Stimulated activated CD4-positive, alpha-beta T cell treated with anti-CD3 and anti-CD28 coated beads, Interleukin-4, amount 100 ng/mL, for 4 hours (primary cell): ENCODE data around the gene HTRA3.

Source experiments
- DNase-seq, 2 experiments: peaks; one replicate each; pipeline ENCODE4 v3.0.0-alpha.2; 2020

HTRA3 gene

GRCh38 chr4:8282742-8283141 lies 13.2 kb downstream of the HTRA3 start:
- DNase-seq: no peak

- DNase-seq: no peak
These were observed 13.6 kb downstream of the HTRA3 start for GRCh38 chr4:8283161-8283560.

- DNase-seq: no peak
These were observed 14.1 kb downstream of the HTRA3 start for GRCh38 chr4:8283631-8284121.

- DNase-seq: no peak
These were observed 14.8 kb downstream of the HTRA3 start for GRCh38 chr4:8284391-8284790.

- no peak for DNase-seq
These were observed 15.8 kb downstream of the HTRA3 start for GRCh38 chr4:8285143-8285975.

GRCh38 chr4:8285976-8286718 lies 16.6 kb downstream of the HTRA3 start:
- DNase-seq: no peak

- no peak for DNase-seq
These were observed 17.3 kb downstream of the HTRA3 start for GRCh38 chr4:8286719-8287342.

- no peak for DNase-seq
These were observed 18.1 kb downstream of the HTRA3 start for GRCh38 chr4:8287343-8288280.

GRCh38 chr4:8289151-8289750 lies 19.7 kb downstream of the HTRA3 start:
- DNase-seq: no peak

GRCh38 chr4:8289956-8290700 lies 20.6 kb downstream of the HTRA3 start:
- no peak for DNase-seq

- no peak for DNase-seq
These were observed 21.1 kb downstream of the HTRA3 start for GRCh38 chr4:8290701-8290970.

GRCh38 chr4:8291036-8291682 lies 21.6 kb downstream of the HTRA3 start:
- DNase-seq: no peak

GRCh38 chr4:8291701-8292477 lies 22.3 kb downstream of the HTRA3 start:
- no peak for DNase-seq

GRCh38 chr4:8292478-8293107 lies 23.0 kb downstream of the HTRA3 start:
- no peak for DNase-seq

- DNase-seq: no peak
These were observed 23.8 kb downstream of the HTRA3 start for GRCh38 chr4:8293131-8293975.

- DNase-seq: no peak
These were observed 24.5 kb downstream of the HTRA3 start for GRCh38 chr4:8294036-8294435.

GRCh38 chr4:8294775-8295174 lies 25.2 kb downstream of the HTRA3 start:
- DNase-seq: no peak

- no peak for DNase-seq
These were observed 25.9 kb downstream of the HTRA3 start for GRCh38 chr4:8295471-8295870.

- no peak for DNase-seq
These were observed 26.9 kb downstream of the HTRA3 start for GRCh38 chr4:8296491-8296890.
